H9 (cell line): ENCODE measurements around the gene AP1G2. TPM values are rescaled to one million over a fixed set of nuclear protein-coding genes. Genes with fewer than 3 reads are reported as not detected.
A peak's percentile ranks its signal among the peaks of the same experiment; 100 is the strongest.

Source experiments
- DNase-seq: peaks from one replicate; pipeline ENCODE4 v3.0.0-alpha.2; 2017
- H2AFZ ChIP-seq: one replicate; pipeline ENCODE4 v1.6.1; 2013; ENCODE audit warnings: mild to moderate bottlenecking, low read length, control low read depth, moderate library complexity
- H2AK5ac ChIP-seq: 2 replicates; pipeline ENCODE4 v1.6.1; 2013; ENCODE audit warnings: low read length, control low read depth, mixed read lengths; ENCODE audit not compliant: insufficient read length
- H2BK120ac ChIP-seq: one replicate; pipeline ENCODE4 v1.6.1; 2013; ENCODE audit warnings: low read depth, mild to moderate bottlenecking, low read length, control low read depth, inconsistent platforms; ENCODE audit not compliant: poor library complexity, severe bottlenecking
- H2BK12ac ChIP-seq: 2 replicates; pipeline ENCODE4 v1.6.1; 2013; ENCODE audit warnings: low read length, control low read depth, mixed read lengths, low read depth; ENCODE audit not compliant: insufficient read length
- H2BK15ac ChIP-seq: 2 replicates; pipeline ENCODE4 v1.6.1; 2013; ENCODE audit warnings: low read depth, low read length, control low read depth
- H2BK20ac ChIP-seq: one replicate; pipeline ENCODE4 v1.6.1; 2013; ENCODE audit warnings: low read depth, mild to moderate bottlenecking, low read length, control low read depth, inconsistent platforms; ENCODE audit not compliant: poor library complexity, severe bottlenecking
- H2BK5ac ChIP-seq: 2 replicates; pipeline ENCODE4 v1.6.1; 2013; ENCODE audit warnings: low read length, control low read depth, mixed read lengths; ENCODE audit not compliant: insufficient read length
- H3K14ac ChIP-seq: 2 replicates; pipeline ENCODE4 v1.6.1; 2013; ENCODE audit warnings: low read length, control low read depth; ENCODE audit not compliant: insufficient read depth
- H3K18ac ChIP-seq: 2 replicates; pipeline ENCODE4 v1.6.1; 2013; ENCODE audit warnings: low read depth, mild to moderate bottlenecking, mixed read lengths, low read length, control low read depth; ENCODE audit not compliant: insufficient read length
- H3K23ac ChIP-seq: 2 replicates; pipeline ENCODE4 v1.6.1; 2013; ENCODE audit warnings: low read length, control low read depth, mixed read lengths, low read depth; ENCODE audit not compliant: insufficient read length
- H3K23me2 ChIP-seq: 2 replicates; pipeline ENCODE4 v1.6.1; 2013; ENCODE audit warnings: low read depth, mild to moderate bottlenecking, mixed read lengths, low read length, control low read depth; ENCODE audit not compliant: insufficient read length, poor library complexity, severe bottlenecking
- H3K27ac ChIP-seq: 2 replicates; pipeline ENCODE4 v1.5.1; 2013; ENCODE audit warnings: low read length, control low read depth, mixed read lengths, low read depth; ENCODE audit not compliant: insufficient read length
- H3K27me3 ChIP-seq: 2 replicates; pipeline ENCODE4 v1.6.1; 2013; ENCODE audit warnings: low read length, control low read depth, inconsistent platforms; ENCODE audit not compliant: insufficient read depth
- H3K4ac ChIP-seq: 2 replicates; pipeline ENCODE4 v1.6.1; 2013; ENCODE audit warnings: low read depth, mild to moderate bottlenecking, control low read depth, inconsistent platforms, low read length, moderate library complexity
- H3K4me1 ChIP-seq: 2 replicates; pipeline ENCODE4 v1.6.1; 2013; ENCODE audit warnings: low read length, control low read depth, inconsistent platforms; ENCODE audit not compliant: insufficient read depth
- H3K4me2 ChIP-seq: 2 replicates; pipeline ENCODE4 v1.6.1; 2013; ENCODE audit warnings: low read length, control low read depth, mixed read lengths; ENCODE audit not compliant: insufficient read length, insufficient read depth
- H3K56ac ChIP-seq: 2 replicates; pipeline ENCODE4 v1.6.1; 2013; ENCODE audit warnings: low read depth, mild to moderate bottlenecking, mixed read lengths, low read length, control low read depth; ENCODE audit not compliant: insufficient read length
- H3K79me1 ChIP-seq: 2 replicates; pipeline ENCODE4 v1.6.1; 2013; ENCODE audit warnings: low read depth, mild to moderate bottlenecking, moderate library complexity, low read length, control low read depth, inconsistent platforms; ENCODE audit not compliant: insufficient read depth, poor library complexity, severe bottlenecking
- H3K79me2 ChIP-seq: 2 replicates; pipeline ENCODE4 v1.6.1; 2013; ENCODE audit warnings: low read length, control low read depth, inconsistent platforms; ENCODE audit not compliant: insufficient read depth
- H3K9ac ChIP-seq: 2 replicates; pipeline ENCODE4 v1.6.1; 2013; ENCODE audit warnings: low read length, control low read depth, mixed read lengths; ENCODE audit not compliant: insufficient read length; ENCODE audit errors: extremely low read depth
- H3K9me3 ChIP-seq: one replicate; pipeline ENCODE4 v1.6.1; 2013; ENCODE audit warnings: low read depth, low read length, inconsistent platforms; ENCODE audit not compliant: control insufficient read depth
- H3T11ph ChIP-seq: one replicate; pipeline ENCODE4 v1.6.1; 2013; ENCODE audit warnings: mild to moderate bottlenecking, low read length, control low read depth, inconsistent platforms
- H4K20me1 ChIP-seq: one replicate; pipeline ENCODE4 v1.6.1; 2013; ENCODE audit not compliant: control insufficient read depth, insufficient read length, insufficient read depth
- H4K5ac ChIP-seq: 2 replicates; pipeline ENCODE4 v1.6.1; 2013; ENCODE audit warnings: low read depth, mild to moderate bottlenecking, mixed read lengths, low read length, control low read depth; ENCODE audit not compliant: insufficient read length
- H4K8ac ChIP-seq: replicated peaks from 2 replicates; pipeline ENCODE4 v1.6.1; 2013; ENCODE audit warnings: low read length, control low read depth, mixed read lengths, low read depth; ENCODE audit not compliant: insufficient read length
- H4K91ac ChIP-seq: 2 replicates; pipeline ENCODE4 v1.6.1; 2013; ENCODE audit warnings: low read depth, mild to moderate bottlenecking, moderate library complexity, mixed read lengths, low read length, control low read depth; ENCODE audit not compliant: insufficient read length
- H3K27ac Mint-ChIP-seq, 3 experiments: 2 replicates in 2 of 3; 3 replicates in 1 of 3; pipeline ENCODE4 v1.8.0; 2020 to 2021; ENCODE audit warnings: mixed read lengths in 3 of 3, mild to moderate bottlenecking in 1 of 3, moderate library complexity in 1 of 3
- H3K27me3 Mint-ChIP-seq: 2 replicates; pipeline ENCODE4 v1.8.0; 2021; ENCODE audit warnings: low read depth, mild to moderate bottlenecking, moderate library complexity, mixed read lengths
- H3K36me3 Mint-ChIP-seq, 3 experiments: 2 replicates in 2 of 3; 3 replicates in 1 of 3; pipeline ENCODE4 v1.8.0; 2020 to 2021; ENCODE audit warnings: low read depth in 3 of 3, mixed read lengths in 3 of 3; ENCODE audit not compliant: insufficient read depth in 1 of 3
- H3K4me1 Mint-ChIP-seq, 2 experiments: 2 replicates each; pipeline ENCODE4 v1.8.0; 2020; ENCODE audit warnings: mixed read lengths in 2 of 2
- H3K4me3 Mint-ChIP-seq, 2 experiments: 2 replicates in 1 of 2; 3 replicates in 1 of 2; pipeline ENCODE4 v1.8.0; 2020 to 2021; ENCODE audit warnings: mild to moderate bottlenecking in 2 of 2, mixed read lengths in 2 of 2, moderate library complexity in 1 of 2
- H3K9me3 Mint-ChIP-seq, 2 experiments: 2 replicates in 1 of 2; 3 replicates in 1 of 2; pipeline ENCODE4 v1.8.0; 2020; ENCODE audit warnings: mild to moderate bottlenecking in 2 of 2, mixed read lengths in 2 of 2, moderate library complexity in 1 of 2
- CTCF ChIP-seq: fragments of 200-600 bp; sonication (generic); conservative IDR thresholded peaks from 3 replicates; pipeline ENCODE4 v1.8.0; 2021; ENCODE audit warnings: antibody characterized with exemption, mild to moderate bottlenecking
- WGBS: extraction: QIAGEN DNeasy Blood & Tissue Kit; methylation state at CpG from one replicate; pipeline ENCODE4 v1.1.7; 2013; ENCODE audit warnings: missing lambda C conversion rate, low lambda C conversion rate, mixed read lengths; ENCODE audit not compliant: insufficient read length; ENCODE audit errors: extremely low coverage; 5-methylcytosine and 5-hydroxymethylcytosine counted together
- total RNA-seq: library from RNA; stranded (reverse); gene quantifications from 2 replicates; pipeline ENCODE4 v1.2.1, GENCODE V29; 2021

AP1G2 gene
- total RNA-seq, 1 experiment from 2014 or later: 107 TPM

- Histone ChIP-seq H3K23ac (no peak overlapping the region), H3T11ph (no peak overlapping the region), H3K9ac (no peak overlapping the region), H2BK20ac (no peak overlapping the region), H3K79me2 (no peaks in the 10 kb centered on the region), H4K8ac (no peak overlapping the region), H3K79me1 (no peaks in the 10 kb centered on the region), H2AFZ (no peak overlapping the region), H3K56ac (no peak overlapping the region), H2BK120ac (no peak overlapping the region), H4K5ac (no peak overlapping the region), H3K4ac (no peak overlapping the region), H2AK5ac (no peak overlapping the region), H3K14ac (no peak overlapping the region), H3K4me1 (peaks cover 3% of the 10 kb centered on the region; the same call in 1 of the 2 replicates), H2BK12ac (no peak overlapping the region), H3K27ac (no peak overlapping the region), H4K91ac (no peak overlapping the region), H3K27me3 (peaks cover 7% of the 10 kb centered on the region; the same call in 1 of the 2 replicates), H2BK5ac (no peak overlapping the region), H4K20me1 (no peaks in the 10 kb centered on the region), H3K4me2 (no peak overlapping the region), H3K23me2 (peaks cover 33% of the 10 kb centered on the region), H2BK15ac (no peak overlapping the region), H3K18ac (no peak overlapping the region), H3K9me3 (no peaks in the 10 kb centered on the region)
- peaks cover 61% of the 10 kb centered on the region for H3K27me3 Mint-ChIP-seq
- H3K36me3 Mint-ChIP-seq: peaks cover 0 to 2% (median 2%) of the 10 kb centered on the region in 3 experiments; a peak in 3 of 7 replicates
- DNase-seq: peak; percentile 17
- H3K4me1 Mint-ChIP-seq: peaks cover 17 to 34% of the 10 kb centered on the region in 2 experiments
- H3K9me3 Mint-ChIP-seq: peaks cover 0 to 7% of the 10 kb centered on the region in 2 experiments; a peak in 3 of 5 replicates
- H3K4me3 Mint-ChIP-seq: no peak overlapping the region
- no peak for TF ChIP-seq CTCF
- no peak overlapping the region for H3K27ac Mint-ChIP-seq
- WGBS: no CpG with 5 or more reads among the region's 24 CpGs
Measured at GRCh38 chr14:23580152-23580926, 12.7 kb upstream of the AP1G2 start.
